HepG2 (cell line): ENCODE results near the gene PMM2. TPM values are rescaled to one million over a fixed set of nuclear protein-coding genes. Genes with fewer than 3 reads are reported as not detected.
A peak's percentile ranks its signal among the peaks of the same experiment; 100 is the strongest.

Source experiments
- AGO2 ChIP-seq: fragments of 200-400 bp; formaldehyde crosslinking; optimal IDR thresholded peaks from 2 replicates; pipeline ENCODE3; 2017; ENCODE audit warnings: mild to moderate bottlenecking, low read depth, low read length, moderate library complexity
- CBFB ChIP-seq: sonication (generic); formaldehyde crosslinking; IDR thresholded peaks from 2 replicates; pipeline ENCODE4 v1.4.0; 2020; ENCODE audit warnings: missing genetic modification reagents
- CBX1 ChIP-seq: IDR thresholded peaks from one replicate; pipeline ENCODE4 v1.6.1; 2016; ENCODE audit warnings: antibody characterized with exemption, low read depth
- HNRNPLL ChIP-seq: fragments of 200-400 bp; formaldehyde crosslinking; IDR thresholded peaks from 2 replicates; pipeline ENCODE4 v1.6.1; 2017; ENCODE audit warnings: mild to moderate bottlenecking, low read depth, low read length; ENCODE audit not compliant: poor library complexity, severe bottlenecking
- KDM2A ChIP-seq: sonication (generic); formaldehyde crosslinking; IDR thresholded peaks from 2 replicates; pipeline ENCODE4 v1.4.0; 2020; ENCODE audit warnings: low read depth, missing genetic modification reagents, borderline replicate concordance
- MYPOP ChIP-seq: sonication (generic); formaldehyde crosslinking; IDR thresholded peaks from 2 replicates; pipeline ENCODE4 v1.8.1; 2023; ENCODE audit warnings: mild to moderate bottlenecking, moderate library complexity, missing genetic modification reagents
- PLRG1 ChIP-seq: fragments of 450-650 bp; conservative IDR thresholded peaks from 2 replicates; pipeline ENCODE4 v1.6.1; 2016
- RAD21 ChIP-seq: fragments of 450-650 bp; formaldehyde crosslinking; IDR thresholded peaks from 2 replicates; pipeline ENCODE4 v1.5.0; 2020; ENCODE audit warnings: mild to moderate bottlenecking
- RFX3 ChIP-seq: IDR thresholded peaks from 2 replicates; pipeline ENCODE4 v1.6.1; 2016; ENCODE audit warnings: missing biosample characterization, missing genetic modification reagents
- SUZ12 ChIP-seq: fragments of 150-350 bp; IDR thresholded peaks from 2 replicates; pipeline ENCODE4 v1.6.1; 2014; ENCODE audit warnings: low read depth, low read length
- SYNCRIP ChIP-seq: fragments of 200-400 bp; formaldehyde crosslinking; IDR thresholded peaks from 2 replicates; pipeline ENCODE4 v1.6.1; 2018; ENCODE audit warnings: mild to moderate bottlenecking, low read depth, low read length; ENCODE audit not compliant: insufficient read depth
- TCF7 ChIP-seq: sonication (generic); IDR thresholded peaks from 2 replicates; pipeline ENCODE4 v1.6.1; 2016; ENCODE audit warnings: antibody characterized with exemption, low read depth
- TCF7L2 ChIP-seq: IDR thresholded peaks from 2 replicates; pipeline ENCODE4 v1.6.1; 2011; ENCODE audit warnings: mild to moderate bottlenecking, low read depth, low read length, moderate library complexity
- U2AF1 ChIP-seq: fragments of 200-400 bp; formaldehyde crosslinking; optimal IDR thresholded peaks from 2 replicates; pipeline ENCODE3; 2017; ENCODE audit warnings: mild to moderate bottlenecking, low read depth, low read length
- ZBTB8A ChIP-seq: sonication (generic); formaldehyde crosslinking; IDR thresholded peaks from 2 replicates; pipeline ENCODE4 v1.4.0; 2020; ENCODE audit warnings: mild to moderate bottlenecking, low read depth, missing genetic modification reagents, borderline replicate concordance
- ZFP37 ChIP-seq: sonication (generic); formaldehyde crosslinking; IDR thresholded peaks from 2 replicates; pipeline ENCODE4 v1.4.0; 2020; ENCODE audit warnings: missing genetic modification reagents, borderline replicate concordance
- ZNF180 ChIP-seq: sonication (generic); formaldehyde crosslinking; IDR thresholded peaks from 2 replicates; pipeline ENCODE4 v1.4.0; 2020; ENCODE audit warnings: low read depth, missing genetic modification reagents, borderline replicate concordance
- ZNF513 ChIP-seq: sonication (generic); formaldehyde crosslinking; conservative IDR thresholded peaks from 2 replicates; pipeline ENCODE4 v1.5.0; 2020; ENCODE audit warnings: missing genetic modification reagents
- ZNF557 ChIP-seq: sonication (generic); formaldehyde crosslinking; IDR thresholded peaks from 2 replicates; pipeline ENCODE4 v1.4.0; 2020; ENCODE audit warnings: missing genetic modification reagents
- ZNF577 ChIP-seq: sonication (generic); formaldehyde crosslinking; IDR thresholded peaks from 2 replicates; pipeline ENCODE4 v1.4.0; 2020; ENCODE audit warnings: mild to moderate bottlenecking, low read depth, missing genetic modification reagents, borderline replicate concordance
- polyA plus RNA-seq, 8 experiments: library from polyadenylated mRNA; depleted of rRNA in 3 of 8; stranded (reverse) in 7 of 8; unstranded in 1 of 8; fragments of >200 nt; fragmentation: Illumina TruSeq in 4 of 8; extraction: Trizol in 4 of 8; gene quantifications; 2 replicates each; pipeline versions ENCODE4 v1.2.1 to v1.2.3, GENCODE V29; 2011 to 2016; ENCODE audit warnings: low read depth in 4 of 8, missing spikeins in 1 of 8, mixed read lengths in 1 of 8; ENCODE audit not compliant: insufficient read depth in 1 of 8
- total RNA-seq, 5 experiments: library from RNA; depleted of rRNA; stranded (reverse); fragments of >200 nt; fragmentation: Illumina TruSeq; extraction: Trizol; gene quantifications; 2 replicates each; pipeline ENCODE4 v1.2.3, GENCODE V29; 2016; ENCODE audit warnings: low read depth in 1 of 5
- TF ChIP-seq, protein P1 (sequence below): fragments of 450-650 bp; IDR thresholded peaks from 2 replicates; pipeline ENCODE4 v1.6.1; 2017; ENCODE audit warnings: mild to moderate bottlenecking
- TF ChIP-seq, protein P2 (sequence below): sonication (generic); formaldehyde crosslinking; IDR thresholded peaks from 2 replicates; pipeline ENCODE4 v1.4.0; 2020; ENCODE audit warnings: missing genetic modification reagents
- TF ChIP-seq, protein P3 (sequence below): sonication (generic); formaldehyde crosslinking; IDR thresholded peaks from 2 replicates; pipeline ENCODE4 v1.5.1; 2020; ENCODE audit warnings: missing genetic modification reagents, mild to moderate bottlenecking, borderline replicate concordance

The PMM2 gene
- total and polyA plus RNA-seq, 2 of the 13 experiments (the other 11 are each of a cell fraction or from before 2014, with no cell fraction given), result 52.2 to 93.7 TPM

- TF ChIP-seq, protein P1, sequence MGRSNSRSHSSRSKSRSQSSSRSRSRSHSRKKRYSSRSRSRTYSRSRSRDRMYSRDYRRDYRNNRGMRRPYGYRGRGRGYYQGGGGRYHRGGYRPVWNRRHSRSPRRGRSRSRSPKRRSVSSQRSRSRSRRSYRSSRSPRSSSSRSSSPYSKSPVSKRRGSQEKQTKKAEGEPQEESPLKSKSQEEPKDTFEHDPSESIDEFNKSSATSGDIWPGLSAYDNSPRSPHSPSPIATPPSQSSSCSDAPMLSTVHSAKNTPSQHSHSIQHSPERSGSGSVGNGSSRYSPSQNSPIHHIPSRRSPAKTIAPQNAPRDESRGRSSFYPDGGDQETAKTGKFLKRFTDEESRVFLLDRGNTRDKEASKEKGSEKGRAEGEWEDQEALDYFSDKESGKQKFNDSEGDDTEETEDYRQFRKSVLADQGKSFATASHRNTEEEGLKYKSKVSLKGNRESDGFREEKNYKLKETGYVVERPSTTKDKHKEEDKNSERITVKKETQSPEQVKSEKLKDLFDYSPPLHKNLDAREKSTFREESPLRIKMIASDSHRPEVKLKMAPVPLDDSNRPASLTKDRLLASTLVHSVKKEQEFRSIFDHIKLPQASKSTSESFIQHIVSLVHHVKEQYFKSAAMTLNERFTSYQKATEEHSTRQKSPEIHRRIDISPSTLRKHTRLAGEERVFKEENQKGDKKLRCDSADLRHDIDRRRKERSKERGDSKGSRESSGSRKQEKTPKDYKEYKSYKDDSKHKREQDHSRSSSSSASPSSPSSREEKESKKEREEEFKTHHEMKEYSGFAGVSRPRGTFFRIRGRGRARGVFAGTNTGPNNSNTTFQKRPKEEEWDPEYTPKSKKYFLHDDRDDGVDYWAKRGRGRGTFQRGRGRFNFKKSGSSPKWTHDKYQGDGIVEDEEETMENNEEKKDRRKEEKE, result no peak
- TF ChIP-seq ZNF557 (CRISPR knock-in tag) (no peak), HNRNPLL (peak; percentile 60), RAD21 (CRISPR knock-in tag) (0 out of 2 replicates have a peak, but pooled peaks have one; percentile 28), SUZ12 (no peak), RFX3 (CRISPR knock-in tag) (no peak), PLRG1 (no peak), ZNF577 (CRISPR knock-in tag) (no peak), CBFB (CRISPR knock-in tag) (no peak), ZNF513 (CRISPR knock-in tag) (no peak), ZBTB8A (0 out of 2 replicates have a peak, but pooled peaks have one; percentile 14), U2AF1 (no peak), KDM2A (CRISPR knock-in tag) (no peak), ZNF180 (no peak), CBX1 (no peak), MYPOP (CRISPR knock-in tag) (0 out of 2 replicates have a peak, but pooled peaks have one; percentile 19), SYNCRIP (no peak), AGO2 (peak; percentile 94), TCF7L2 (no peak), TCF7 (no peak), ZFP37 (CRISPR knock-in tag) (no peak)
- TF ChIP-seq, protein P2, sequence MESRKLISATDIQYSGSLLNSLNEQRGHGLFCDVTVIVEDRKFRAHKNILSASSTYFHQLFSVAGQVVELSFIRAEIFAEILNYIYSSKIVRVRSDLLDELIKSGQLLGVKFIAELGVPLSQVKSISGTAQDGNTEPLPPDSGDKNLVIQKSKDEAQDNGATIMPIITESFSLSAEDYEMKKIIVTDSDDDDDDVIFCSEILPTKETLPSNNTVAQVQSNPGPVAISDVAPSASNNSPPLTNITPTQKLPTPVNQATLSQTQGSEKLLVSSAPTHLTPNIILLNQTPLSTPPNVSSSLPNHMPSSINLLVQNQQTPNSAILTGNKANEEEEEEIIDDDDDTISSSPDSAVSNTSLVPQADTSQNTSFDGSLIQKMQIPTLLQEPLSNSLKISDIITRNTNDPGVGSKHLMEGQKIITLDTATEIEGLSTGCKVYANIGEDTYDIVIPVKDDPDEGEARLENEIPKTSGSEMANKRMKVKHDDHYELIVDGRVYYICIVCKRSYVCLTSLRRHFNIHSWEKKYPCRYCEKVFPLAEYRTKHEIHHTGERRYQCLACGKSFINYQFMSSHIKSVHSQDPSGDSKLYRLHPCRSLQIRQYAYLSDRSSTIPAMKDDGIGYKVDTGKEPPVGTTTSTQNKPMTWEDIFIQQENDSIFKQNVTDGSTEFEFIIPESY (CRISPR knock-in tag), result no peak
- TF ChIP-seq, protein P3, sequence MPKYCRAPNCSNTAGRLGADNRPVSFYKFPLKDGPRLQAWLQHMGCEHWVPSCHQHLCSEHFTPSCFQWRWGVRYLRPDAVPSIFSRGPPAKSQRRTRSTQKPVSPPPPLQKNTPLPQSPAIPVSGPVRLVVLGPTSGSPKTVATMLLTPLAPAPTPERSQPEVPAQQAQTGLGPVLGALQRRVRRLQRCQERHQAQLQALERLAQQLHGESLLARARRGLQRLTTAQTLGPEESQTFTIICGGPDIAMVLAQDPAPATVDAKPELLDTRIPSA (CRISPR knock-in tag), result no peak
These were observed 67.0 kb downstream of the PMM2 start (continued) for GRCh38 chr16:8864480-8865110.
